ENCODE measurements around the gene PLAAT3. TPM values are rescaled to one million over a fixed set of nuclear protein-coding genes. Genes with fewer than 3 reads are reported as not detected.

Gene PLAAT3
- total RNA-seq, 1 experiment from 2014 or later, result 3.6 TPM

- peaks cover 6% of the 10 kb centered on the region for H3K36me3 Mint-ChIP-seq (ENCODE audit: insufficient read depth, unreplicated experiment)
- ChIA-PET POLR2A (interaction anchor here (0.8 to 1.9 kb wide), 4 partner anchors 12 to 119 kb away, joined by 3 to 7 read pairs (median 3); partner anchors contain the start of gene PLAAT4), CTCF (interaction anchor here (0.6 to 5.7 kb wide), 2 partner anchors 60 to 85 kb away, joined by 4 to 30 read pairs; no protein-coding TSS in a partner anchor)
- H3K27ac Mint-ChIP-seq (ENCODE audit: low read depth, unreplicated experiment), result peak within 1 kb of the TSS; percentile 80
- no TSS peak for BruUV-seq (replicated peaks)
- H3K9me3 Mint-ChIP-seq (ENCODE audit: unreplicated experiment), result no peaks in the 10 kb centered on the region
- TF ChIP-seq CTCF (IDR thresholded peaks at IDR 0.05; ENCODE audit: unreplicated experiment), result no peak
- no peaks in the 10 kb centered on the region for H3K27me3 Mint-ChIP-seq (ENCODE audit: insufficient read depth, unreplicated experiment)
- intact Hi-C loops (cut with micrococcal nuclease), result no loop called here
- no peak within 1 kb of the TSS for H3K4me3 Mint-ChIP-seq (ENCODE audit: unreplicated experiment)
- no peak for DNase-seq (ENCODE audit: unreplicated experiment)
- peaks cover 60% of the 10 kb centered on the region for H3K4me1 Mint-ChIP-seq (ENCODE audit: insufficient read depth, unreplicated experiment)
Observed at GRCh38 chr11:63563201-63564055, 50.8 kb downstream of the PLAAT3 start, which contains the start of gene PLAAT2. TSS of gene PLAAT2 (minus strand) at chr11:63563379. CDS start at chr11:63563324, 55 bp downstream.

GRCh38 chr11:63560506-63561180, 53.6 kb downstream of the PLAAT3 start:
- POLR2A ChIA-PET, result interaction anchor here (0.9 to 1.3 kb wide), 2 partner anchors 13 to 58 kb away, joined by 3 read pairs; no protein-coding TSS in a partner anchor
- peaks cover 6% of the 10 kb centered on the region for H3K36me3 Mint-ChIP-seq (ENCODE audit: insufficient read depth, unreplicated experiment)
- CTCF ChIA-PET, result interaction anchor here (0.6 to 2.1 kb wide), 6 partner anchors 22 to 324 kb away, joined by 3 to 5 read pairs (median 3); no protein-coding TSS in a partner anchor
- no peaks in the 10 kb centered on the region for H3K9me3 Mint-ChIP-seq (ENCODE audit: unreplicated experiment)
- TF ChIP-seq CTCF (IDR thresholded peaks at IDR 0.05; ENCODE audit: unreplicated experiment), result no peak
- peak overlapping the region; percentile 83 for H3K27ac Mint-ChIP-seq (ENCODE audit: low read depth, unreplicated experiment)
- intact Hi-C loops (cut with micrococcal nuclease), result no loop called here
- peaks cover 36% of the 10 kb centered on the region for H3K4me1 Mint-ChIP-seq (ENCODE audit: insufficient read depth, unreplicated experiment)
- H3K4me3 Mint-ChIP-seq (ENCODE audit: unreplicated experiment), result peak overlapping the region; percentile 59
- H3K27me3 Mint-ChIP-seq (ENCODE audit: insufficient read depth, unreplicated experiment), result no peaks in the 10 kb centered on the region
- BruUV-seq (replicated peaks), result no TSS peak
- peak; percentile 74 for DNase-seq (ENCODE audit: unreplicated experiment)

- CTCF ChIA-PET, result interaction anchor here (0.8 to 1.2 kb wide), 2 partner anchors 25 to 81 kb away, joined by 3 read pairs; no protein-coding TSS in a partner anchor
- BruUV-seq (replicated peaks), result no TSS peak
- Mint-ChIP-seq H3K4me1 (ENCODE audit: insufficient read depth, unreplicated experiment) (peaks cover 18% of the 10 kb centered on the region), H3K9me3 (ENCODE audit: unreplicated experiment) (no peaks in the 10 kb centered on the region), H3K4me3 (ENCODE audit: unreplicated experiment) (no peak overlapping the region), H3K36me3 (ENCODE audit: insufficient read depth, unreplicated experiment) (no peaks in the 10 kb centered on the region), H3K27ac (ENCODE audit: low read depth, unreplicated experiment) (no peak overlapping the region), H3K27me3 (ENCODE audit: insufficient read depth, unreplicated experiment) (no peaks in the 10 kb centered on the region)
- POLR2A ChIA-PET, result interaction anchor here (0.6 to 1.4 kb wide), 3 partner anchors 12 to 64 kb away, joined by 3 to 5 read pairs (median 3); partner anchors contain the start of gene LGALS12
- intact Hi-C loops (cut with micrococcal nuclease), result no loop called here
- TF ChIP-seq CTCF (IDR thresholded peaks at IDR 0.05; ENCODE audit: unreplicated experiment), result no peak
- DNase-seq (ENCODE audit: unreplicated experiment), result no peak
Observed at GRCh38 chr11:63558459-63559157, 55.6 kb downstream of the PLAAT3 start.
